PC-3 (cell line): ENCODE measurements around the gene CTDNEP1. TPM values are rescaled to one million over a fixed set of nuclear protein-coding genes. Genes with fewer than 3 reads are reported as not detected.

Experiments used
- ATAC-seq: fragments of 200-7000 bp; cut with Tn5 transposase; 2 replicates; pipeline ENCODE4 v1.9.1; 2020; ENCODE audit warnings: mild to moderate bottlenecking, moderate library complexity
- BruUV-seq: library from RNA; stranded (reverse); fragments of 400-500 nt; replicated peaks from 2 replicates; lab custom pipeline; 2021; lab: Mats Ljungman, UMichigan
- CTCF ChIA-PET: fragments of 300-600 bp; sonication (Branson Sonifier 250); formaldehyde crosslinking; loops from one replicate; lab custom pipeline; 2022; ENCODE audit warnings: antibody characterized with exemption; lab: Charles Lee
- POLR2A ChIA-PET: fragments of 300-600 bp; sonication (Branson Sonifier 250); formaldehyde crosslinking; loops from one replicate; lab custom pipeline; 2022; ENCODE audit warnings: antibody characterized with exemption; ENCODE audit not compliant: unreplicated experiment; lab: Charles Lee
- DNase-seq: peaks from one replicate; pipeline ENCODE4 v3.0.0-alpha.2; 2015
- H2AFZ ChIP-seq: fragments of 300-600 bp; sonication (generic); 2 replicates; pipeline ENCODE4 v1.6.0; 2016; ENCODE audit warnings: antibody characterized with exemption, low read length
- H3F3A ChIP-seq: fragments of 300-600 bp; sonication (generic); one replicate; pipeline ENCODE4 v1.6.0; 2017; ENCODE audit warnings: antibody characterized with exemption, low read length, control low read depth, mild to moderate bottlenecking; ENCODE audit not compliant: unreplicated experiment
- H3K27ac ChIP-seq: fragments of 300-600 bp; sonication (generic); 2 replicates; pipeline ENCODE4 v1.5.1; 2016; ENCODE audit warnings: mild to moderate bottlenecking, low read length
- H3K27me3 ChIP-seq: fragments of 300-600 bp; sonication (generic); 2 replicates; pipeline ENCODE4 v1.6.1; 2016; ENCODE audit warnings: low read length, mixed read lengths
- H3K36me3 ChIP-seq: fragments of 300-600 bp; sonication (generic); 2 replicates; pipeline ENCODE4 v1.6.1; 2016; ENCODE audit warnings: low read depth, mixed run types, low read length, mixed read lengths
- H3K4me1 ChIP-seq: fragments of 300-600 bp; sonication (generic); 2 replicates; pipeline ENCODE4 v1.5.1; 2016; ENCODE audit warnings: low read length; ENCODE audit not compliant: insufficient read depth
- H3K4me2 ChIP-seq: fragments of 300-600 bp; sonication (generic); 2 replicates; pipeline ENCODE4 v1.6.0; 2016; ENCODE audit warnings: low read length
- H3K4me3 ChIP-seq: fragments of 300-600 bp; sonication (generic); 2 replicates; pipeline ENCODE4 v1.5.1; 2016; ENCODE audit warnings: mild to moderate bottlenecking, low read length, mixed read lengths
- H3K79me2 ChIP-seq: fragments of 300-600 bp; sonication (generic); 2 replicates; pipeline ENCODE4 v1.6.1; 2017; ENCODE audit warnings: low read length, mixed read lengths
- H3K9ac ChIP-seq: fragments of 300-600 bp; sonication (generic); 2 replicates; pipeline ENCODE4 v1.6.0; 2016; ENCODE audit warnings: mild to moderate bottlenecking, low read length
- H3K9me2 ChIP-seq: fragments of 300-600 bp; sonication (generic); replicated peaks from 2 replicates; pipeline ENCODE4 v1.6.1; 2016; ENCODE audit warnings: mixed run types, low read length, mixed read lengths
- H3K9me3 ChIP-seq: fragments of 300-600 bp; sonication (generic); 2 replicates; pipeline ENCODE4 v1.6.1; 2016; ENCODE audit warnings: low read length, mixed read lengths
- H4K20me1 ChIP-seq: fragments of 300-600 bp; sonication (generic); 2 replicates; pipeline ENCODE4 v1.6.1; 2016; ENCODE audit warnings: low read length, mixed read lengths
- CTCF ChIP-seq: fragments of 300-600 bp; sonication (generic); conservative IDR thresholded peaks from 2 replicates; pipeline ENCODE4 v1.5.1; 2017; ENCODE audit warnings: antibody characterized with exemption, low read depth, mild to moderate bottlenecking, low read length
- EZH2 ChIP-seq: fragments of 300-600 bp; sonication (generic); IDR thresholded peaks from one replicate; pipeline ENCODE4 v1.6.1; 2017; ENCODE audit warnings: antibody characterized with exemption, mild to moderate bottlenecking, low read length; ENCODE audit not compliant: unreplicated experiment
- EZH2phosphoT487 ChIP-seq: fragments of 300-600 bp; sonication (generic); IDR thresholded peaks from 2 replicates; pipeline ENCODE4 v1.6.1; 2018; ENCODE audit warnings: mild to moderate bottlenecking, antibody characterized with exemption, low read length, borderline replicate concordance
- intact Hi-C: fragments of 100-400 bp; cut with micrococcal nuclease; formaldehyde crosslinking; loops from 2 replicates; pipeline ENCODE4 v1.9.0; 2023
- total RNA-seq: library from RNA; depleted of rRNA; stranded (reverse); fragments of >200 nt; gene quantifications from 2 replicates; pipeline ENCODE4 v1.2.3, GENCODE V29; 2014

CTDNEP1 gene
- total RNA-seq, 1 experiment from 2014 or later = 52.4 TPM

- Histone ChIP-seq H3K36me3 (no peaks in the 10 kb centered on the region), H3K27ac (no peak overlapping the region), H3K79me2 (peaks cover 29% of the 10 kb centered on the region), H3K4me3 (peak overlapping the region; percentile 63; the same call in 1 of the 2 replicates), H4K20me1 (no peaks in the 10 kb centered on the region), H2AFZ (no peak overlapping the region), H3K4me2 (peak overlapping the region; percentile 82), H3F3A (no peaks in the 10 kb centered on the region), H3K27me3 (no peaks in the 10 kb centered on the region), H3K9ac (no peak overlapping the region), H3K9me3 (no peaks in the 10 kb centered on the region), H3K9me2 (no peaks in the 10 kb centered on the region), H3K4me1 (peaks cover 23% of the 10 kb centered on the region)
- BruUV-seq = no TSS peak
- ATAC-seq (no peak), DNase-seq (peak; percentile 86)
- CTCF ChIA-PET = interaction anchor here (0.7 kb wide), 1 partner anchor 179 kb away, joined by 4 read pairs; the partner anchor contains the start of gene SLC16A13
- POLR2A ChIA-PET = no interaction called here
- TF ChIP-seq EZH2phosphoT487 = no peak
- intact Hi-C loops = no loop called here
Observed at GRCh38 chr17:7215136-7215638, 36.3 kb downstream of the CTDNEP1 start.

GRCh38 chr17:7214300-7215135 lies 37.0 kb downstream of the CTDNEP1 start:
- Histone ChIP-seq H3K9ac (0 out of 2 replicates have a peak overlapping the region, but pooled peaks have one; percentile 3), H3K79me2 (peaks cover 29% of the 10 kb centered on the region), H3K4me3 (peak overlapping the region; percentile 63), H3K9me2 (no peaks in the 10 kb centered on the region), H2AFZ (peak overlapping the region; percentile 58), H3K27ac (no peak overlapping the region), H3F3A (no peaks in the 10 kb centered on the region), H3K36me3 (no peaks in the 10 kb centered on the region), H3K4me1 (peaks cover 23% of the 10 kb centered on the region), H3K4me2 (peak overlapping the region; percentile 82), H4K20me1 (no peaks in the 10 kb centered on the region), H3K9me3 (no peaks in the 10 kb centered on the region), H3K27me3 (no peaks in the 10 kb centered on the region)
- intact Hi-C loops = no loop called here
- CTCF ChIA-PET = interaction anchor here (0.6 kb wide), 3 partner anchors 35 to 168 kb away, joined by 3 read pairs; no protein-coding TSS in a partner anchor
- TF ChIP-seq EZH2 (no peak), CTCF (peak; percentile 51), EZH2phosphoT487 (no peak)
- no TSS peak for BruUV-seq
- ATAC-seq = peak; percentile 80
- peak; percentile 96 for DNase-seq
- POLR2A ChIA-PET = no interaction called here

- POLR2A ChIA-PET = no interaction called here
- no peak overlapping the region for H3K9ac ChIP-seq
- H3K4me1 ChIP-seq = peaks cover 17% of the 10 kb centered on the region
- no peak overlapping the region for H3K27ac ChIP-seq
- no peaks in the 10 kb centered on the region for H3K9me2 ChIP-seq
- intact Hi-C loops = no loop called here
- ATAC-seq (no peak), DNase-seq (peak; percentile 49)
- no peaks in the 10 kb centered on the region for H3K27me3 ChIP-seq
- H3K79me2 ChIP-seq = peaks cover 29% of the 10 kb centered on the region
- peak overlapping the region; percentile 82; the same call in 1 of the 2 replicates for H3K4me2 ChIP-seq
- no peaks in the 10 kb centered on the region for H3F3A ChIP-seq
- no peaks in the 10 kb centered on the region for H3K36me3 ChIP-seq
- CTCF ChIA-PET = interaction anchor here (0.6 kb wide), 1 partner anchor 66 kb away, joined by 3 read pairs; no protein-coding TSS in a partner anchor
- no peak overlapping the region for H2AFZ ChIP-seq
- H4K20me1 ChIP-seq = no peaks in the 10 kb centered on the region
- no peak overlapping the region; the same call in 1 of the 2 replicates for H3K4me3 ChIP-seq
- H3K9me3 ChIP-seq = no peaks in the 10 kb centered on the region
- TF ChIP-seq CTCF (peak; percentile 60), EZH2phosphoT487 (no peak)
- no TSS peak for BruUV-seq
Observed at GRCh38 chr17:7213895-7214299, 37.6 kb downstream of the CTDNEP1 start.
